SK-N-MC (cell line): ENCODE measurements around the gene DCST2.
A peak's percentile ranks its signal among the peaks of the same experiment; 100 is the strongest.

Source experiments
- EZH2 ChIP-seq: fragments of 200-600 bp; sonication (generic); IDR thresholded peaks from one replicate; pipeline ENCODE4 v1.6.1; 2017; ENCODE audit warnings: antibody characterized with exemption
- FOXP2 ChIP-seq: optimal IDR thresholded peaks from 2 replicates; pipeline ENCODE3; 2011; ENCODE audit warnings: mild to moderate bottlenecking, moderate library complexity; ENCODE audit not compliant: insufficient read depth; ENCODE audit errors: extremely low read length, control extremely low read depth
- POLR2AphosphoS5 ChIP-seq: IDR thresholded peaks from 2 replicates; pipeline ENCODE4 v1.6.1; 2012; ENCODE audit warnings: mild to moderate bottlenecking, low read depth, low read length, borderline replicate concordance

DNA sequence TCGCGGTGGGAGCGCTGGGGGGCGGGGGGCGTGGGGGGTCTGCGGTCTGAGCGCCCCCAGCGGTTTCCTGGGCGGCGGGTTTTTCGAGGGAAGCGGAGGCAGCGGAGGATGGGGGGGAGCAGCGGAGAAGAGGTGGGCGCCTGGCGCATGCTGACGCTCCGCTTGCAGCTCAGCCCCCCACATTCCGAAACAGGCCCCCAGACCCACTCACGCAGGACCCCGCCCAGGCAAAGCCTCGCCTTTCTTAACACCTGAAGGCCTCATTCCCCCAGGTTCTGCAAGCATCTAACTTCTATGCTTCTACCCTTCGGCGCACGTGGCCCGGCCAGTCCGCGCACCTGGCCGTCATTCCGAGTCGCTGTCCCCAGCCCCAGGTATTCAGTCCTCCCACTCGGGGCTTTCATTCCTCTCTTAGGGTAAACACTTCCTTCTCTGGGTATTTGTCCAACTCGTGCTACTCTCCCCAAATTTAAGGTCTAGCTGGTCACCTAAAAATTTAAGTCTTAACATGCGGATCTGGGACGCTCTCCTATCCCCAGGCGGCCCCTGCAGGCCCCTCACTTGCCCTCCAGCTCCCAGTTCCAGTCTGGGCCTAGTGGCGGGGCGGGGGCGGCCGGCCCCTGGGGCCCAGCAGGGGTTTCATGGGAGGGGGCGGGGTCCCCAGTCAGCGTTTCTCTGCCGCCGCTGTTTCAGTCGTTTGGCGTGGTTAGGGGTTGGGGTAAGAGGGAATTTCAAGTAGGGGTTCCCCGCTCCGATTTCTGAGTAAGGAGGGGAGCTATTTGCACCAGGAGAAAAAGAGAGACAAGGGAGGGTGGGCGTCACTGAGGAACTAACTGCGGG lies 33.8 kb downstream of the DCST2 start:
- TF ChIP-seq EZH2: no peak
- peak; percentile 71; the same call in 1 of the 2 replicates for TF ChIP-seq POLR2AphosphoS5
- no peak for TF ChIP-seq FOXP2
